K562 (cell line): ENCODE data around the gene DNAJB1. TPM values are rescaled to one million over a fixed set of nuclear protein-coding genes. Genes with fewer than 3 reads are reported as not detected.

Experiments used
- C11orf30 ChIP-seq: fragments of 450-650 bp; IDR thresholded peaks from 2 replicates; pipeline ENCODE4 v1.6.1; 2016; ENCODE audit warnings: low read depth, mild to moderate bottlenecking
- CBFA2T2 ChIP-seq: fragments of 450-650 bp; conservative IDR thresholded peaks from 2 replicates; pipeline ENCODE4 v1.6.1; 2017; ENCODE audit warnings: mild to moderate bottlenecking
- CC2D1A ChIP-seq: fragments of 450-650 bp; IDR thresholded peaks from 2 replicates; pipeline ENCODE4 v1.6.1; 2017; ENCODE audit warnings: mild to moderate bottlenecking
- E2F3 ChIP-seq: fragments of 250-450 bp; sonication (Bioruptor Pico); IDR thresholded peaks from 2 replicates; pipeline ENCODE4 v1.4.0; 2020; ENCODE audit warnings: mild to moderate bottlenecking
- FOXK2 ChIP-seq, 2 experiments: fragments of 450-650 bp; IDR thresholded peaks in 1 of 2; conservative IDR thresholded peaks in 1 of 2; 2 replicates each; pipeline ENCODE4 v1.6.1; 2016; ENCODE audit warnings: low read depth in 2 of 2, mild to moderate bottlenecking in 1 of 2
- L3MBTL2 ChIP-seq: fragments of 450-650 bp; IDR thresholded peaks from 2 replicates; pipeline ENCODE4 v1.6.1; 2016; ENCODE audit warnings: mild to moderate bottlenecking, moderate library complexity
- MAFF ChIP-seq: IDR thresholded peaks from 2 replicates; pipeline ENCODE4 v1.6.1; 2012; ENCODE audit warnings: low read length, improper control_type of control experiment
- NFE2L1 ChIP-seq: fragments of 450-650 bp; IDR thresholded peaks from 2 replicates; pipeline ENCODE4 v1.6.1; 2016; ENCODE audit warnings: missing genetic modification characterization, low read depth, mild to moderate bottlenecking, missing compliant biosample characterization, moderate library complexity, borderline replicate concordance
- PHF21A ChIP-seq: fragments of 450-650 bp; IDR thresholded peaks from 2 replicates; pipeline ENCODE4 v1.6.1; 2017; ENCODE audit warnings: low read depth, borderline replicate concordance
- RCOR1 ChIP-seq, 2 experiments: IDR thresholded peaks; 2 replicates each; pipeline ENCODE4 v1.6.1; 2012; ENCODE audit warnings: low read depth in 2 of 2, low read length in 2 of 2, borderline replicate concordance in 1 of 2, improper control_type of control experiment in 1 of 2
- SP1 ChIP-seq: sonication (generic); formaldehyde crosslinking; IDR thresholded peaks from 2 replicates; pipeline ENCODE4 v1.8.1; 2022; ENCODE audit warnings: mild to moderate bottlenecking, missing genetic modification reagents
- TCF7 ChIP-seq: sonication (generic); IDR thresholded peaks from 2 replicates; pipeline ENCODE4 v1.6.1; 2016; ENCODE audit warnings: antibody characterized with exemption, borderline replicate concordance
- USF2 ChIP-seq: sonication (generic); formaldehyde crosslinking; IDR thresholded peaks from 2 replicates; pipeline ENCODE4 v1.5.0; 2020; ENCODE audit warnings: missing genetic modification reagents
- YY1 ChIP-seq, 3 experiments: IDR thresholded peaks; 2 replicates each; pipeline ENCODE4 v1.6.1; 2011; ENCODE audit warnings: low read length in 2 of 3, mild to moderate bottlenecking in 2 of 3, moderate library complexity in 2 of 3, borderline replicate concordance in 1 of 3, control low read depth in 1 of 3, low read depth in 1 of 3; ENCODE audit not compliant: insufficient read depth in 3 of 3, insufficient replicate concordance in 2 of 3, control insufficient read depth in 1 of 3, insufficient read length in 1 of 3; ENCODE audit errors: extremely low read depth in 1 of 3
- ZC3H11A ChIP-seq: IDR thresholded peaks from 2 replicates; pipeline ENCODE4 v1.6.1; 2012; ENCODE audit warnings: low read depth, low read length, improper control_type of control experiment
- ZEB2 ChIP-seq: fragments of 450-650 bp; IDR thresholded peaks from 2 replicates; pipeline ENCODE4 v1.6.1; 2016
- ZNF121 ChIP-seq: sonication (generic); formaldehyde crosslinking; conservative IDR thresholded peaks from 2 replicates; pipeline ENCODE4 v1.8.0; 2022; ENCODE audit warnings: missing genetic modification reagents
- ZNF75A ChIP-seq: fragments of 450-650 bp; formaldehyde crosslinking; IDR thresholded peaks from 2 replicates; pipeline ENCODE4 v1.4.0; 2020; ENCODE audit warnings: mild to moderate bottlenecking
- ZNF76 ChIP-seq: fragments of 250-450 bp; sonication (Bioruptor Pico); IDR thresholded peaks from 2 replicates; pipeline ENCODE4 v1.4.0; 2020; ENCODE audit warnings: mild to moderate bottlenecking, moderate library complexity, borderline replicate concordance
- polyA plus RNA-seq, 8 experiments: library from polyadenylated mRNA; depleted of rRNA in 4 of 8; stranded (reverse) in 5 of 8; unstranded in 3 of 8; fragments of >200 nt; fragmentation: Nextera tagmentation in 2 of 8; fragmentation: Illumina TruSeq in 1 of 8; extraction: Ambion mirVana in 2 of 8; extraction: Trizol in 1 of 8; gene quantifications; 2 replicates each; pipeline versions ENCODE4 v1.2.1 to v1.2.3, GENCODE V29; 2011 to 2014; ENCODE audit warnings: inconsistent platforms in 1 of 8, missing spikeins in 1 of 8
- total RNA-seq, 7 experiments: library from RNA; depleted of rRNA in 6 of 7; stranded (reverse); fragments of >200 nt in 6 of 7; fragmentation: Illumina TruSeq in 2 of 7; extraction: Trizol in 2 of 7; gene quantifications; 2 replicates each; pipeline versions ENCODE4 v1.2.1 to v1.2.3, GENCODE V29; 2011 to 2021; ENCODE audit warnings: low replicate concordance in 1 of 7
- TF ChIP-seq, protein P1 (sequence below): sonication (generic); formaldehyde crosslinking; IDR thresholded peaks from 2 replicates; pipeline ENCODE4 v1.8.0; 2022; ENCODE audit warnings: mild to moderate bottlenecking, missing genetic modification reagents, borderline replicate concordance
- TF ChIP-seq, protein P2 (sequence below): fragments of 450-650 bp; IDR thresholded peaks from 2 replicates; pipeline ENCODE4 v1.6.1; 2018; ENCODE audit not compliant: partially characterized antibody

Gene DNAJB1
- total and polyA plus RNA-seq, 9 of the 15 experiments (the other 6 are each of a cell fraction or from before 2014, with no cell fraction given) = 13.2 to 113 (median 62.1) TPM

GRCh38 chr19:14496029-14496833 is 22.0 kb downstream of the DNAJB1 start, which contains the start of gene GIPC1 (continued):
- TF ChIP-seq PHF21A (peak; percentile 71; the same call in 1 of the 2 replicates), RCOR1 (IDR thresholded peaks at IDR 0.05; ENCODE audit: borderline replicate concordance in 1 of 2, low read depth in 2 of 2, low read length in 2 of 2) (peak in 1 of 2 experiments; percentile 64; a peak in 1 of 4 replicates), YY1 (IDR thresholded peaks at IDR 0.05; ENCODE audit: borderline replicate concordance in 1 of 3, control insufficient read depth in 1 of 3, extremely low read depth in 1 of 3, insufficient read depth in 3 of 3, insufficient read length in 1 of 3, insufficient replicate concordance in 2 of 3, low read depth in 1 of 3, low read length in 2 of 3) (peak in 1 of 3 experiments; percentile 5), USF2 (CRISPR knock-in tag) (peak; percentile 91), NFE2L1 (tag) (no peak), ZNF76 (no peak), ZEB2 (0 out of 2 replicates have a peak, but pooled peaks have one; percentile 13), MAFF (peak; percentile 13; the same call in 1 of the 2 replicates), L3MBTL2 (peak; percentile 98), CBFA2T2 (peak; percentile 69), E2F3 (0 out of 2 replicates have a peak, but pooled peaks have one; percentile 46), FOXK2 (conservative IDR thresholded peaks at IDR 0.05 in 1 of 2, IDR thresholded peaks at IDR 0.05 in 1 of 2; ENCODE audit: low read depth in 2 of 2) (peak; percentile 60 to 99; a peak in 3 of 4 replicates), ZNF121 (CRISPR knock-in tag) (no peak), CC2D1A (peak; percentile 100), SP1 (peak; percentile 95), ZC3H11A (0 out of 2 replicates have a peak, but pooled peaks have one; percentile 39), C11orf30 (peak; percentile 16; the same call in 1 of the 2 replicates), TCF7 (no peak), ZNF75A (CRISPR knock-in tag) (no peak)
- TF ChIP-seq, protein P1, sequence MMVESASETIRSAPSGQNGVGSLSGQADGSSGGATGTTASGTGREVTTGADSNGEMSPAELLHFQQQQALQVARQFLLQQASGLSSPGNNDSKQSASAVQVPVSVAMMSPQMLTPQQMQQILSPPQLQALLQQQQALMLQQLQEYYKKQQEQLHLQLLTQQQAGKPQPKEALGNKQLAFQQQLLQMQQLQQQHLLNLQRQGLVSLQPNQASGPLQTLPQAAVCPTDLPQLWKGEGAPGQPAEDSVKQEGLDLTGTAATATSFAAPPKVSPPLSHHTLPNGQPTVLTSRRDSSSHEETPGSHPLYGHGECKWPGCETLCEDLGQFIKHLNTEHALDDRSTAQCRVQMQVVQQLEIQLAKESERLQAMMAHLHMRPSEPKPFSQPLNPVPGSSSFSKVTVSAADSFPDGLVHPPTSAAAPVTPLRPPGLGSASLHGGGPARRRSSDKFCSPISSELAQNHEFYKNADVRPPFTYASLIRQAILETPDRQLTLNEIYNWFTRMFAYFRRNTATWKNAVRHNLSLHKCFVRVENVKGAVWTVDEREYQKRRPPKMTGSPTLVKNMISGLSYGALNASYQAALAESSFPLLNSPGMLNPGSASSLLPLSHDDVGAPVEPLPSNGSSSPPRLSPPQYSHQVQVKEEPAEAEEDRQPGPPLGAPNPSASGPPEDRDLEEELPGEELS (CRISPR knock-in tag) = no peak
- TF ChIP-seq, protein P2, sequence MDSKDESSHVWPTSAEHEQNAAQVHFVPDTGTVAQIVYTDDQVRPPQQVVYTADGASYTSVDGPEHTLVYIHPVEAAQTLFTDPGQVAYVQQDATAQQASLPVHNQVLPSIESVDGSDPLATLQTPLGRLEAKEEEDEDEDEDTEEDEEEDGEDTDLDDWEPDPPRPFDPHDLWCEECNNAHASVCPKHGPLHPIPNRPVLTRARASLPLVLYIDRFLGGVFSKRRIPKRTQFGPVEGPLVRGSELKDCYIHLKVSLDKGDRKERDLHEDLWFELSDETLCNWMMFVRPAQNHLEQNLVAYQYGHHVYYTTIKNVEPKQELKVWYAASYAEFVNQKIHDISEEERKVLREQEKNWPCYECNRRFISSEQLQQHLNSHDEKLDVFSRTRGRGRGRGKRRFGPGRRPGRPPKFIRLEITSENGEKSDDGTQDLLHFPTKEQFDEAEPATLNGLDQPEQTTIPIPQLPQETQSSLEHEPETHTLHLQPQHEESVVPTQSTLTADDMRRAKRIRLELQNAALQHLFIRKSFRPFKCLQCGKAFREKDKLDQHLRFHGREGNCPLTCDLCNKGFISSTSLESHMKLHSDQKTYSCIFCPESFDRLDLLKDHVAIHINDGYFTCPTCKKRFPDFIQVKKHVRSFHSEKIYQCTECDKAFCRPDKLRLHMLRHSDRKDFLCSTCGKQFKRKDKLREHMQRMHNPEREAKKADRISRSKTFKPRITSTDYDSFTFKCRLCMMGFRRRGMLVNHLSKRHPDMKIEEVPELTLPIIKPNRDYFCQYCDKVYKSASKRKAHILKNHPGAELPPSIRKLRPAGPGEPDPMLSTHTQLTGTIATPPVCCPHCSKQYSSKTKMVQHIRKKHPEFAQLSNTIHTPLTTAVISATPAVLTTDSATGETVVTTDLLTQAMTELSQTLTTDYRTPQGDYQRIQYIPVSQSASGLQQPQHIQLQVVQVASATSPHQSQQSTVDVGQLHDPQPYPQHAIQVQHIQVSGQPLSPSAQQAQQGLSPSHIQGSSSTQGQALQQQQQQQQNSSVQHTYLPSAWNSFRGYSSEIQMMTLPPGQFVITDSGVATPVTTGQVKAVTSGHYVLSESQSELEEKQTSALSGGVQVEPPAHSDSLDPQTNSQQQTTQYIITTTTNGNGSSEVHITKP = peak; percentile 99
